T-helper 1 cell treated with Interleukin-12 subunit alpha and Interleukin-12 subunit beta and Interleukin-4 antibody, amounts not matched to agents 30 μg/mL and 1 μg/mL, for 36 hours (primary cell): ENCODE data around the gene LMNTD2.
"Not testable (repeated sequence)": the region's sequence is repeated elsewhere in the genome, so short reads cannot be mapped to it uniquely, and the experiment has no call there.

Experiments
- H3K27ac Mint-ChIP-seq: one replicate; pipeline ENCODE4 v1.8.0; 2021; ENCODE audit warnings: mild to moderate bottlenecking, mixed read lengths
- H3K27me3 Mint-ChIP-seq: one replicate; pipeline ENCODE4 v1.8.0; 2021; ENCODE audit warnings: low read depth, mixed read lengths
- H3K36me3 Mint-ChIP-seq: one replicate; pipeline ENCODE4 v1.8.0; 2021; ENCODE audit warnings: low read depth, mixed read lengths
- H3K4me1 Mint-ChIP-seq: one replicate; pipeline ENCODE4 v1.8.0; 2021; ENCODE audit warnings: low read depth, mixed read lengths
- H3K4me3 Mint-ChIP-seq: one replicate; pipeline ENCODE4 v1.8.0; 2021; ENCODE audit warnings: mild to moderate bottlenecking, moderate library complexity, mixed read lengths
- H3K9me3 Mint-ChIP-seq: one replicate; pipeline ENCODE4 v1.8.0; 2021; ENCODE audit warnings: mixed read lengths

LMNTD2 gene

DNA sequence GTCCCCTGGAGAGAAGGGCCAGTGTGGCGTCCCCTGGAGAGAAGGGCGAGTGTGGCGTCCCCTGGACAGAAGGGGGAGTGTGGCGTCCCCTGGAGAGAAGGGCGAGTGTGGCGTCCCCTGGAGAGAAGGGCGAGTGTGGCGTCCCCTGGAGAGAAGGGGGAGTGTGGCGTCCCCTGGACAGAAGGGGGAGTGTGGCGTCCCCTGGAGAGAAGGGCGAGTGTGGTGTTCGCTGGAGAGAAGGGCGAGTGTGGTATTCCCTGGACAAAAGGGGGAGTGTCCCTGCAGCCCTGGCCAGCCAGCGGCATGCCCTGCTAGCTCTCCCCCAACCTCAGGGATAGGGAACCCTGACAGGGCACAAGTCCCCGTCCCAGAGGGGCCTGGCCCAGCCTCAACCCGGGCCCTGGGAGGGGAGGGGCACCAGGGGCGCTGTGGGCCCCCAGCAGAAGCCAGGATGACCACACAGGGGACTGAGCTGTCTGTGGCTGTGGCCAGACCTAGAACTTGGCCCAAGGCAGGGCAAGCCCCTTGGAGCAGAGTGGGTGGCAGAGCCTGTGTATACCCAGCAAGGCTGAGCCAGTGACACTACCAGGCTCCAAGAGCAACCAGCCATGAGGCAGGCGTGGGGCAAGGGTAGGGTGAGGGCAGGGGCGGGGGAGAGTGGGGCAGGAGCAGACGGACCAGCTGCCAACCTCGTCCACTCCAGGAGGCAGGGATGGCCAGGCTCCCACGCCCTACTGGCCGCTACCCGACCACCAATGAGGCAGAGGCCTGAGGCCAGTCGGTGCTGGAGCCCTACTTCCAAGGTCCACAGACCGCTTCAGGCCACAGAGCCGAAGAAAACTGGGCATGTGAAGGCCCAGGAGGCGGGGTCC lies 29.3 kb downstream of the LMNTD2 start:
- Mint-ChIP-seq H3K4me1 (peaks cover 2% of the 10 kb centered on the region), H3K4me3 (no peak overlapping the region), H3K27me3 (peaks cover 2% of the 10 kb centered on the region), H3K27ac (no peak overlapping the region), H3K9me3 (no peaks in the 10 kb centered on the region), H3K36me3 (no peaks in the 10 kb centered on the region)

DNA sequence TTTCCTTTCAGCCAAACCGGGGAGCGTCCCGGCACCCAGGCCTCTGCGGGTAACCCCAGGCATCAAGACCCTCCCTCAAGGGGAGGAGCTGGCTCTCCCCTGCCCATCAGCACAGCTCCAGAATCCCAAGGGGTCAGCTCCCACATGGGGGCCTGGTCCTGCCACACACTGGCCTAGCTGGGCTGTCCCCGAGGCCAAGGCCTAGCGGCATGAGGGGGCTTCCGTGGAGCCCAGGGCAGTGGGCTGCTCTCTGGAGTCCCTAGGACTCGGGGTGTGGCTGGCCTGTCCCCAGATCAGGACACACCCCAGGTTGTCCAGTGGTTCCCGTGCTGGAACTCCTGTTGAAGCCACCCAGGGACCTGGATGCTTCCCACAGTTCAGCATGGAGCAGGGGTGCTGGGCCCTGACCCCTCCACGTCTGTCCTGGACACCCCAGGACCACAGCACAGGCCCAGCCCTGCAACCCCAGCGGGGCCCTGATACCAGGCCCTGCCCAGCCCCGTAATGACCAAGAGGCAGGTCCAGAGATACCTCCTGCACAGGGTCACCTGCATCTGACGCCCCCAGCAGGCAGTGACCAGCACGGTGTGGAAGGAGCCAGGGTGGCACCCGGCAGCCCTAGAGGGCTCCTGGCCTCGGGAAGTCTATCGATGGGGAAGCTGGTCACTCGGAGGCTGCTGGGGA lies 30.7 kb downstream of the LMNTD2 start:
- Mint-ChIP-seq H3K36me3 (no peaks in the 10 kb centered on the region), H3K4me3 (no peak overlapping the region), H3K27ac (no peak overlapping the region), H3K27me3 (no peaks in the 10 kb centered on the region), H3K9me3 (no peaks in the 10 kb centered on the region), H3K4me1 (no peaks in the 10 kb centered on the region)

DNA sequence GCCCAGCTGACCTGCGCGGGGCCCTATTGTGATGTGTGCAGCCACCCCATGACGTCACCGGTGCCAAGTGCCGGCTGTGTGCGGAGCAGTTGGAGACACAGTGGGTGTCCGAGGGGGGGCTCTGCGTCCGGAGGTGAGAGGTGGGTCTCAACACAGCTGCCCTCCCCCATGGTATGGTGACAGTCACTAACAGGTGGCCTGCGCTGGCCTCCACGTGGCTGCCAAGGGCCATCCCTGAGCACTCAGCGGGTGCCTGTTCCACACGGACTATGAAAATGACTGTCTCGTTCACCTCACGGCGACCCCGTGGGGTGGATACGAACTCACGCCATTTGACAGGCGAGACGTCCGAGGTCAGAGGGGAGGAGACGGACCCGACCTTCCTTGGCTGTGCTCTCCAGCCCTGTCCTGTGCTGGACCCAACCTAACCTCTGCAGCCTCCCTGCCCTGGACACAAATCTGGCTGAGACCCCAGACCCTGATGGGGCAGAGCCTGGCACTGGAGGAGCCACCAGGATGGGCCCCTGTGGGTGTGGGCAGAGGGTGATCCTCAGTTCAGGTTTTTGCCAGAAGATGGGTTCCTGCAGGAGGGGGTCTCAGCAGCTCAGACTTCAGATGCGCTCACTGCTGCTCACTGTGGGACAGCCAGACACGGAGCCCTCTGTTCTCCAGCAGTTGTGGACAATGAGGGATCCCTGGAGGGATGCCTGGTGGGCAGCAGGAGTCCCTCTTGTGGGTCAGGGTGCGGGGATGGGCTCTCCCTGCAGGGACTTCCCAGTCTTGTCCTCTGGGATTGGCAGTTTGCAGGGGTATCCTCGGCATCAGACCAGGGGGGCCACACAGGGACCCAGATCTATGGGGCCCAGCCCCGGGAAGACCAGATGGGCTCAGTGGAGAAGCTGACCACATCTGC lies 31.5 kb downstream of the LMNTD2 start:
- no peaks in the 10 kb centered on the region for H3K27me3 Mint-ChIP-seq
- H3K36me3 Mint-ChIP-seq = no peaks in the 10 kb centered on the region
- H3K27ac Mint-ChIP-seq = no peak overlapping the region
- H3K4me3 Mint-ChIP-seq = no peak overlapping the region
- no peaks in the 10 kb centered on the region for H3K4me1 Mint-ChIP-seq
- H3K9me3 Mint-ChIP-seq = no peaks in the 10 kb centered on the region

DNA sequence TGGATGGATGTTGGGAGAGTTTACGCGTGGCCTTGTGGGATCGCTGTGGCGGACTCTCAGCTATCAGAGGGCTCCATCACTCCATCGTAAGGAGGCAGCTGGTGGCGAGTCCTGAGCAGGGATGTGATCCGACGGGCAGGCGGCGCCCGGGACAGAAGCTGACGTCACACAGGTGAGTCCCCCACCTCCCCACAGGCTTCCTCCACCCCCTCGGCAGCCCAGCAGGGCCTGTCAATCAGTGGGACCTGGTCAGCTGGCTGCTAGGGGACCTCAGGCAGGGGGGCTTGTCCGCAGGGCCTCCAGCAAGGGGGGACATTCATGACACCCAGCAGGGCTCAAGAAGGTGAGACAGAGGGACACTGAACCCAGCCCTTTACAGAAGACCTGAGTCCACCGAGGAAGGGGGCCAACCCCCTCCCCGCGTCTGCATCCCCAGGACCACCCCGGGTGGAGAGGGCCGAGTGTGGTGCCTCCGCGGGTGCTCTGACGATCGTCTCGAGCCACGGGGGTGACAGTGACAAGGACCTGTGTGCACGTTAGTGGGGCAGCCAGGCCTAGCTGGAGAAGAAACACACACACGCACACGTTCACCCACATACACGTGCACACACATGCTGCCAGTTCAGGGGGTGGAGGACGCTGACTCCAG lies 32.2 kb downstream of the LMNTD2 start:
- H3K27me3 Mint-ChIP-seq = no peaks in the 10 kb centered on the region
- H3K36me3 Mint-ChIP-seq = no peaks in the 10 kb centered on the region
- no peak overlapping the region for H3K4me3 Mint-ChIP-seq
- no peak overlapping the region for H3K27ac Mint-ChIP-seq
- H3K9me3 Mint-ChIP-seq = no peaks in the 10 kb centered on the region
- no peaks in the 10 kb centered on the region for H3K4me1 Mint-ChIP-seq

DNA sequence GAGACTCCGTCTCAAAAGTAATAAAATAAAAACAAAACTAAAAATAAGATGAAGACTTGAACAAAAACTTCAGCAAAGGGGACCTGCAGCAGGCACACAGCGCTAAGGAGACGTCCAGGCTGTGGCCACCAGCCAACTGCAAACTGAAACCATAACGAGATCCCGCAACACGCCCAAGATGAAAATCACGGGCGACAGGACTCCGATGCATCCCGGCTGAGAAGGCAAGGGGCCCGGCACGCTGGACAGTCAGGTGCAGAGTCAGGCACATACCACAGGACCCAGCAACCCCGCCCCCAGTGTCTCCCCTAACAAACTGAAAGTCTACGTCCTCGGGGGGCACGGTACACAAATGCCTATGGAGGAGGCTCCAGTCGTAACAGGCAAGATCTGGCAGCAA lies 34.3 kb downstream of the LMNTD2 start:
- Mint-ChIP-seq H3K4me1 (no peaks in the 10 kb centered on the region), H3K27me3 (no peaks in the 10 kb centered on the region), H3K4me3 (no peak overlapping the region), H3K36me3 (no peaks in the 10 kb centered on the region), H3K9me3 (no peaks in the 10 kb centered on the region), H3K27ac (no peak overlapping the region)

DNA sequence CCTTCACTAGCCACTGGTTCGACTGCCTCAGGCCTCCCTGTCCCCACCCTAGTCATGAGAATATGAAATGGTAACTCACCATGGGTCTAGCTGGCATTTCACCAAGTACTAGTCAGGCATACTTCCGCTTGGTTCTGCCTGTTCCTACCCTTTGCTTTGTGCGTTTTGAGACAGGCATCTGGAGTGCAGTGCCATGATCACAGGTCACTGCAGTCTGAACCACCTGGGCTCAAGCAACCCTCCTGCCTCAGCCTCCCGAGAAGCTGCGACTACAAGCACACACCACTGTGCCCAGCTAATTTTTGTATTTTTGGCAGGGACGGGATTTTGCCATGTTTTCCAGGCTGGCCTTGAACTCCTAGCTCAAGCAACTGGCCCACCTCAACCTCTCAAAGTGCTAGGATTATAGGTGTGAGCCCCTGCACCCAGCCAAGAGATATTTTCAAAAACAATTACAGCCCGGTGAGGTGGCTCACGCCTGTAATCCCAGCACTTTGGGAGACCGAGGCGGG lies 39.3 kb downstream of the LMNTD2 start:
- Mint-ChIP-seq H3K4me1 (peaks cover 2% of the 10 kb centered on the region), H3K27me3 (no peaks in the 10 kb centered on the region), H3K4me3 (no peak overlapping the region), H3K27ac (no peak overlapping the region), H3K9me3 (no peaks in the 10 kb centered on the region), H3K36me3 (peaks cover 6% of the 10 kb centered on the region)

DNA sequence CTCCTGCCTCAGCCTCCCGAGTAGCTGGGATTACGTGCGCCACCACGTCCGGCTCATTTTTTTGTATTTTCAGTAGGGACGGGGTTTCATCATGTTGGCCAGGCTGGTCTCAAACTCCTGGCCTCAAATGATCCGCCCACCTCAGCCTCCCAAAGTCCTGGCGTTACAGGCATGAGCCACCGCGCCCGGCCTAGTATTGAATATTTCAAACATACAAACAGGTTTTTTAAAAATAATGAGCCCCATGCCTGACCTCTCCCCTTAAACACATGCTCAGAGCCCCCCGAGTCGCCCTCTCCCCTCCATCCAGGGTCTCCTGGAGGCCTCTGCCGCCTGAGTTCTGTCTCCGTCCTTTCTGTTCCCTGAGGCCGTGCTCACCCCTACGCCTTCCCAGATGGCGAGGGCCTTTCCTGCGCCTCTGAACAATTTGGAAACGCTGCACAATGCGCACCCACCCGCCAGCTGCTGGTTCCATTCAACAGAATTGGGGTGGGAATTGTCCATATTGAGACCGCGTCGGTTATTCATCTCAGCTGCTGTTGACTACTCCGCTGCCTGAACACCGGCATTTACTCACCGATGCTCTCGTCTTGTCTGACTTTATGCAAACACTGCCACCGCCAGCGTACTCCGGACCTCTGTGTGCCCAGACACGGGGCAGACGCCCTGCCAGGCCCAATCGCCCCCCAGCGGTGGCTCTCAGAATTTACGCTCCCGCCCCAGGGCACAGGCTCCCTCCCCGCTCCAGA lies 39.9 kb downstream of the LMNTD2 start:
- Mint-ChIP-seq H3K4me3 (no peak overlapping the region), H3K4me1 (peaks cover 2% of the 10 kb centered on the region), H3K36me3 (peaks cover 6% of the 10 kb centered on the region), H3K9me3 (no peaks in the 10 kb centered on the region), H3K27ac (no peak overlapping the region), H3K27me3 (no peaks in the 10 kb centered on the region)

DNA sequence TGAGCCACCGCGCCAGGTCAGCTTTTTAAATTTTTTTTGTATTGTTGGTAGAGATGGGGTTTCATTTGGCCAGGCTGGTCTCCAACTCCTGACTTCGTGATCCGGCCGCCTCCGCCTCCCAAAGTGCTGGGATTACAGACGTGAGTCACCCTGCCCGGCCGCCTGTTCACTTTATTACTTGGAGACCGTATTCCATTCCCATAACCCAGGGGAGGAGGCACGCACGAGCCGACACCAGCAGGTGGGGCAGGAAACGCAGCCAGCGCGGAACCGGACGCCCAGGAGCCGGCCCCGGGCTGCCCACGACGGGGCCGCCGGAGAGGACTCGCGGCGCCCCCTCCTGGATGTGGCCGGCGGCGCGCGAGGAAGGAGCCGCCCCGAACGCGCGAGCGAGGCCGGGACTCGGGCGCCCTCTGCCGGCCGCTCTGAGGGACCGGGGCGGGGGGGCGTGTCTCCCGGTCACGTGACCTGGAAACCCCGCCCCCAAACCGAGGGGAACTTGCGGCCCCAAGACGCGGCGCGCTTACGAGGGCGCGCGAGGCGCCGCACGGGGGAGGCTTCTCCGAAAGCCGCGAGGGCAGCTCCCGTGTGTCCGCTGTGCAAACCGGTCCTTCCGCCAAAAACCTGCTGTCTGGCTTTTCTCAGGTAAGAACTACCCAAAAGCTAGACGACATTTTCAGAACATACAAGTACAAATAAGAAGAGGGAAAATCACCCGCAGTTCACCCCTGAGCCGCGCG lies 41.9 kb downstream of the LMNTD2 start:
- no peaks in the 10 kb centered on the region for H3K9me3 Mint-ChIP-seq
- peaks cover 2% of the 10 kb centered on the region for H3K4me1 Mint-ChIP-seq
- peaks cover 6% of the 10 kb centered on the region for H3K36me3 Mint-ChIP-seq
- peak overlapping the region; percentile 86 for H3K27ac Mint-ChIP-seq
- H3K4me3 Mint-ChIP-seq = peak overlapping the region; percentile 74
- no peaks in the 10 kb centered on the region for H3K27me3 Mint-ChIP-seq

DNA sequence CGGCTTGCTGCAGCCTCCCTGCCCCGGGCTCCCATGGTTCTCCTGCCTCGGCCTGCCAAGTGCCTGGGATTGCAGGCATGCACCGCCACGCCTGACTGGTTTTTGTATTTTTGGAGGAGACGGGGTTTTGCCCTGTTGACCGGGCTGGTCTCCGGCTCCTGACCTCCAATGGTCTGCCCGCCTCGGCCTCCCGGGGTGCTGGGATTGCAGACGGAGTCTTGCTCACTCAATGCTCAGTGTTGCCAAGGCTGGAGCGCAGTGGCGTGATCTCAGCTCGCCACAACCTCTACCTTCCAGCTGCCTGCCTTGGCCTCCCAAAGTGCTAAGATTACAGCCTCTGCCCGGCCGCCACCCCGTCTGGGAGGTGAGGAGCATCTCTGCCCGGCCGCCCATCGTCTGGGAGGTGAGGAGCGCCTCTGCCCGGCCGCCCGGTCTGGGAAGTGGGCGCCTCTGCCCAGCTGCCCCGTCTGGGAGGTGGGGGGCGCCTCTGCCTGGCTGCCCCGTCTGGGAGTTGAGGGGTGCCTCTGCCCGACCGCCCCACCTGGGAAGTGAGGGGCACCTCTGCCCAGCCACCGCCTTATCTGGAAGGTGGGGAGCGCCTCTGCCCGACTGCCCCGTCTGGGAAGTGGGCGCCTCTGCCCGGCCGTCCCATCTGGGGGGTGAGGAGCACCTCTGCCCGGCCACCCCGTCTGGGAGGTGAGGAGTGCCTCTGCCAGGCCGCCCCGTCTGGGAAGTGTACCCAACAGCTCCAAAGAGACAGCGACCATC lies 43.4 kb downstream of the LMNTD2 start:
- not testable (repeated sequence) for H3K4me1 Mint-ChIP-seq, H3K9me3 Mint-ChIP-seq, H3K36me3 Mint-ChIP-seq, H3K27me3 Mint-ChIP-seq, H3K4me3 Mint-ChIP-seq, H3K27ac Mint-ChIP-seq

DNA sequence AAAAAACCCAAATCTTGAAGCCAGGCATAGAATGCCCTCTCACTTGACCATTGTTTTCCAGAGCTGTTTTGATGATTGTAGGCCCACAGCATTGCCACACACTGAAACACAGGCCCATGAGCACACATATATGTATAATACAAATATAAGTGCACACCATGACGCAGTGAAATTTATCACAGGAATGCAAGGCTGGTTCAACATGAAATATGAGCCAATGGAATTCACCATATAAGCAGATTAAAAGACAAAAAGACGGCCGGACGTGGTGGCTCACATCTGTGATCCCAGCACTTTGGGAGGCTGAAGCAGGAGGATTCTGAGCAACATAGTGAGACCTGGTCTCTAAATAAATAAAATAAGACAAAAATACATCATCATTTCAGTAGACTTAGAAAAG lies 44.1 kb downstream of the LMNTD2 start:
- H3K36me3 Mint-ChIP-seq = peaks cover 9% of the 10 kb centered on the region
- no peak overlapping the region for H3K27ac Mint-ChIP-seq
- no peaks in the 10 kb centered on the region for H3K9me3 Mint-ChIP-seq
- H3K4me1 Mint-ChIP-seq = peaks cover 2% of the 10 kb centered on the region
- no peak overlapping the region for H3K4me3 Mint-ChIP-seq
- no peaks in the 10 kb centered on the region for H3K27me3 Mint-ChIP-seq

DNA sequence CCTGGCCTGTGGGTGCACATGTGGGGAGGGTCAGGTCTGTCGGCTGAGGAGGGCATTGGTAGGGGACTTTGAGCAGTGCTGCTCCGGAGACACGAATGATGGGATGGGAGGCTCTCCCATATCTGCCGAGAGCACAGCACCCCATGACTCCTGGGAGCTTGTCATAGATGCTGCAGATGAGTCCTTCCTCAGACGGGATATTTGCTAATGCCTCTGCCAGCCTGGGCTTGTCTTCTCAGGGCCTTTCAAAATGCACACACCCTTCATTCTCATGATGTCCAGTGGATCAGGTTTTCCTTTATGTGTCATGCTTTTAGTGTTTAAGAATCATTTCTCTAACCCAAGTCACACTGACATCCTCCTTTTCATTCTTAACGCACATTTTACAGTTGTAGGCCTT lies 45.4 kb downstream of the LMNTD2 start:
- Mint-ChIP-seq H3K36me3 (peaks cover 11% of the 10 kb centered on the region), H3K4me3 (no peak overlapping the region), H3K27me3 (no peaks in the 10 kb centered on the region), H3K27ac (no peak overlapping the region), H3K9me3 (no peaks in the 10 kb centered on the region), H3K4me1 (peaks cover 2% of the 10 kb centered on the region)

DNA sequence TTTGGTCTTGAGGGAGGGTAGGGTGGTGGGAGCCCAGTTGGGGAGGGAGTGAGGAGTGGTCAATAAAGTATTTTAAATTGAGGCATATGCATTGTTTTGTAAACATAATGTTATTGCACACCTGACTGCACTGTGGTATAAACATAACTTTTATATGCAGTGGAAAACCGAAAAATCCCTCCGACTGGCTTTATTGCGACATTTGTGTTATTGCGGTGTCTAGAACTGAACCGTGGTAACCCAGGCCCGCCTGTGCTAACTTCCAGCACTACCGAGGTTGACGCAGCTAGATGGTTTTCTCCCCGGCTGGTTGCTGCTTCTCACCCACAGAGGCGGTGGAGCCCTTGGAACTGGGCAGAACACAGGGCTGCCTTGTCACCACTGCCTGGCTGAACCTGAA lies 45.9 kb downstream of the LMNTD2 start:
- H3K4me1 Mint-ChIP-seq = peaks cover 4% of the 10 kb centered on the region
- H3K36me3 Mint-ChIP-seq = peaks cover 16% of the 10 kb centered on the region
- H3K9me3 Mint-ChIP-seq = no peaks in the 10 kb centered on the region
- H3K27ac Mint-ChIP-seq = no peak overlapping the region
- H3K27me3 Mint-ChIP-seq = no peaks in the 10 kb centered on the region
- H3K4me3 Mint-ChIP-seq = no peak overlapping the region
